Loucy (cell line): Measurements from ENCODE around the gene IMPG1.

Experiments used
- EZH2phosphoT487 ChIP-seq: fragments of 200-600 bp; IDR thresholded peaks from 2 replicates; pipeline ENCODE4 v1.6.1; 2018; ENCODE audit warnings: antibody characterized with exemption, mild to moderate bottlenecking, moderate library complexity, borderline replicate concordance
- TF ChIP-seq, protein P1 (sequence below): fragments of 200-600 bp; sonication (generic); conservative IDR thresholded peaks from 2 replicates; pipeline ENCODE4 v1.5.1; 2014; ENCODE audit warnings: mild to moderate bottlenecking, antibody characterized with exemption, low read length

DNA sequence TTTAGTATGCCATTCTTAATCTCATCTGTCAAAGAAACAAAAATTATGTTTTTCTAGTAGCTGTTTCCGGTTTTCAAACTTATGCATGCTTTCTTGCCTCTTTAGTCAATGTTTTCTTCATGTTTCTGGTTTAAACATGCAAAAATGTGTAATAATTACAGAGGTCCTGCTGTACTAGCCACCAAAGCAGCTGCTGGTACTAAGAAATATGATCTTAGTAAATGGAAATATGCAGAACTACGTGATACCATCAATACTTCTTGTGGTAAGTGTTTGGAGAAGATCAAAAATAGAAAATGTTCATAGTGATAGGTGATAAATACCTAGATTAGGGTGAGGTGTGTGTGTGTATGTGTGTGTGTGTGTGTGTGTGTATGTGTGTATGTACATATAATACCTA, 165.0 kb downstream of the IMPG1 start:
- TF ChIP-seq, protein P1, sequence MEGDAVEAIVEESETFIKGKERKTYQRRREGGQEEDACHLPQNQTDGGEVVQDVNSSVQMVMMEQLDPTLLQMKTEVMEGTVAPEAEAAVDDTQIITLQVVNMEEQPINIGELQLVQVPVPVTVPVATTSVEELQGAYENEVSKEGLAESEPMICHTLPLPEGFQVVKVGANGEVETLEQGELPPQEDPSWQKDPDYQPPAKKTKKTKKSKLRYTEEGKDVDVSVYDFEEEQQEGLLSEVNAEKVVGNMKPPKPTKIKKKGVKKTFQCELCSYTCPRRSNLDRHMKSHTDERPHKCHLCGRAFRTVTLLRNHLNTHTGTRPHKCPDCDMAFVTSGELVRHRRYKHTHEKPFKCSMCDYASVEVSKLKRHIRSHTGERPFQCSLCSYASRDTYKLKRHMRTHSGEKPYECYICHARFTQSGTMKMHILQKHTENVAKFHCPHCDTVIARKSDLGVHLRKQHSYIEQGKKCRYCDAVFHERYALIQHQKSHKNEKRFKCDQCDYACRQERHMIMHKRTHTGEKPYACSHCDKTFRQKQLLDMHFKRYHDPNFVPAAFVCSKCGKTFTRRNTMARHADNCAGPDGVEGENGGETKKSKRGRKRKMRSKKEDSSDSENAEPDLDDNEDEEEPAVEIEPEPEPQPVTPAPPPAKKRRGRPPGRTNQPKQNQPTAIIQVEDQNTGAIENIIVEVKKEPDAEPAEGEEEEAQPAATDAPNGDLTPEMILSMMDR, result no peak
- TF ChIP-seq EZH2phosphoT487, result no peak
